ENCODE results near the gene RYR3. TPM values are rescaled to one million over a fixed set of nuclear protein-coding genes. Genes with fewer than 3 reads are reported as not detected.

Gene RYR3
- 1 to 10 TPM in 3 of 4 donors, under 1 TPM in 1; 0.18 to 3.3 (median 2.3) TPM for total RNA-seq

DNA sequence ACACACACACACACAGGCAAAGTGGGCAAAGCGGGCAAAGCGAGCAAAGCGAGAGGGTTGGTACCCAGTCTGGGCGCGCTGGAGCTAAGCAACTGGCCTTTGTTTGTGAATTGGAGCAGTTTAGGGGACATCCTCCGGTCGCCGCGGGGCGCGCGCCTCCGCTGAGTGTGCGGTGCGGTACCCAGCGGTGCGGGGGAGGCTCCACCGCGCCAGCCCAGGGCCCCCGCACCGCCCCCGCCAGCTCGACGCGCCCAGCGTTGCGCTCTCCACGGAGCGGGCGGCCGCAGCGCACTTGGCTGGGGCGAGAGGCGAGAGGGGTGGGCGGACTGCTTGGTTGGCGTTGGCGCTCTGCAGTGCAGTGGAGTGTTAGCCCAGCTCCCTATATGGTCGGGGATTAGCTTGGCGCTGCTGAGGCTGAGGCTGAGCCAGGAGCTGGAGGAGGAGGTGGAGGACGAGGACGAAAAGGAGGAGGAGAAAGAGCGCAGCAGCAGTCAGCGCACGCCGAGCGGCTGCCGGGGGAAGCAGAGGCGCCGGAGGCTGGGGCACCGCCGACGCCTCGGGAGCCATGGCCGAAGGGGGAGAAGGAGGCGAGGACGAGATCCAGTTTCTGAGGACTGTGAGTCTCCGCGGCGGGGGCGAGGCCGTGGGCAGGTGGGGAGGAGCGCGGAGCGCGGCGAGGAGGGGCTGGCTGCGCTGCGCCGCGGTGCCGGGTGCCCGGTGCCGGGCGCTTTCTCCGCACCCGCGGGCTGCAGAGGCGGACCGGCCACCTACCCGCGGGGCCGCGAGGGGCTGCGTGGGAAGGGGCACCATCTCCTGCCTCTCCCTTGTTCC lies at the start of gene RYR3:
TSS of gene RYR3 (plus strand) at position 487 of the 831 bp plus-strand sequence. CDS start at position 566, 79 bp downstream.
- peak within 1 kb of the TSS in 2 of 4 donors; percentile 16 to 45 for H3K4me3 ChIP-seq
- H3K27ac ChIP-seq: peak within 1 kb of the TSS in 1 of 4 donors; percentile 52

DNA sequence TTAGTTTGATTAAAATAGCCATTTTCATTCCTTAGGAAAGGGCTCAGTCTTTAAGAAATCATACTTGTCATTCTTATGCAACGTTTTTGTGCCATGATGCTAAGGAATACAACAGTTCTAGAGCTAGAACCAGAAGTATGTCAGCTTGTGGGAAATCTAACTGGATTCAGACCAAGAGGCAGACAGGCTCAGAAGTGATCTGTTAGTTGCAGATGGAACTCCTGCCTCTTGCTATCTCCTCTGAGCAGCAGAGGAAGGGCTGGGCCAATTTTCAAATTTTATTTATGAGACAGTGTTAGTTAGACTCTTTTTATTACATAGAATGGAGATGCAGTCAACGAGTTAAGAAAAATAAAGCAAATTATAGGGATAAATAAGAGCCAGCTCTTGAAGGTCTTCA lies 48.5 kb upstream of the RYR3 start:
- no peak overlapping the region for H3K27ac ChIP-seq
- H3K9me3 ChIP-seq: no peaks in the 10 kb centered on the region
- H3K4me3 ChIP-seq: no peak overlapping the region
- H3K27me3 ChIP-seq: no peaks in the 10 kb centered on the region
- no peak for DNase-seq
- no peak for TF ChIP-seq POLR2A (IDR thresholded peaks at IDR 0.05)
- TF ChIP-seq, protein P1, sequence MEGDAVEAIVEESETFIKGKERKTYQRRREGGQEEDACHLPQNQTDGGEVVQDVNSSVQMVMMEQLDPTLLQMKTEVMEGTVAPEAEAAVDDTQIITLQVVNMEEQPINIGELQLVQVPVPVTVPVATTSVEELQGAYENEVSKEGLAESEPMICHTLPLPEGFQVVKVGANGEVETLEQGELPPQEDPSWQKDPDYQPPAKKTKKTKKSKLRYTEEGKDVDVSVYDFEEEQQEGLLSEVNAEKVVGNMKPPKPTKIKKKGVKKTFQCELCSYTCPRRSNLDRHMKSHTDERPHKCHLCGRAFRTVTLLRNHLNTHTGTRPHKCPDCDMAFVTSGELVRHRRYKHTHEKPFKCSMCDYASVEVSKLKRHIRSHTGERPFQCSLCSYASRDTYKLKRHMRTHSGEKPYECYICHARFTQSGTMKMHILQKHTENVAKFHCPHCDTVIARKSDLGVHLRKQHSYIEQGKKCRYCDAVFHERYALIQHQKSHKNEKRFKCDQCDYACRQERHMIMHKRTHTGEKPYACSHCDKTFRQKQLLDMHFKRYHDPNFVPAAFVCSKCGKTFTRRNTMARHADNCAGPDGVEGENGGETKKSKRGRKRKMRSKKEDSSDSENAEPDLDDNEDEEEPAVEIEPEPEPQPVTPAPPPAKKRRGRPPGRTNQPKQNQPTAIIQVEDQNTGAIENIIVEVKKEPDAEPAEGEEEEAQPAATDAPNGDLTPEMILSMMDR (IDR thresholded peaks at IDR 0.05): no peak
- no peaks in the 10 kb centered on the region for H3K36me3 ChIP-seq
- no peaks in the 10 kb centered on the region for H3K4me1 ChIP-seq

More for the DNA sequence above, at the start of gene RYR3:
- no peak for DNase-seq
- Histone ChIP-seq H3K4me1 (no peaks in the 10 kb centered on the region), H3K9me3 (no peaks in the 10 kb centered on the region), H3K27me3 (no peaks in the 10 kb centered on the region), H3K36me3 (no peaks in the 10 kb centered on the region)
- no peak for TF ChIP-seq POLR2A (IDR thresholded peaks at IDR 0.05)
- TF ChIP-seq, protein P1 (IDR thresholded peaks at IDR 0.05): no peak

DNA sequence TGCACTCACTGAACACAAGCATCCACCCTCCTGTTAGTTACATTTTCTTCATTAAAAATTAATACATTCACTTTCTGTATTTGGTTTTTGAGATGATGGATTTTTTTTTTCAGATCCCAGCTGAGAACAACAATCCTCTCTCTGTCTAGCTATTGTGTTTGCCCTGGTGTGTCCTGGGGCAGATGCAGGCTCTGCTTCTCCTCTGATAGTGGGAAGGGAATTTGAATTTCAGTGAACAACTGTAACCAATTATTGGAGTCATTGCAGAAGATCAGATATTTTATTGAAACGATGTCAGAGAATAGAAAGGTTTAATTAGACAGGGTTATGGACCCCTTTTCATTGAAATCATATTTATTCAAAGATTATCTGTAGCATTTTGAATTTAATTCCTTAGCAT lies 33.1 kb upstream of the RYR3 start:
- Histone ChIP-seq H3K4me3 (no peak overlapping the region), H3K27me3 (no peaks in the 10 kb centered on the region), H3K27ac (no peak overlapping the region), H3K4me1 (no peaks in the 10 kb centered on the region), H3K36me3 (no peaks in the 10 kb centered on the region), H3K9me3 (peaks cover 0 to 4% (median 0%) of the 10 kb centered on the region in 4 donors)
- TF ChIP-seq POLR2A (IDR thresholded peaks at IDR 0.05): no peak
- TF ChIP-seq, protein P1 (IDR thresholded peaks at IDR 0.05): no peak
- DNase-seq: no peak

DNA sequence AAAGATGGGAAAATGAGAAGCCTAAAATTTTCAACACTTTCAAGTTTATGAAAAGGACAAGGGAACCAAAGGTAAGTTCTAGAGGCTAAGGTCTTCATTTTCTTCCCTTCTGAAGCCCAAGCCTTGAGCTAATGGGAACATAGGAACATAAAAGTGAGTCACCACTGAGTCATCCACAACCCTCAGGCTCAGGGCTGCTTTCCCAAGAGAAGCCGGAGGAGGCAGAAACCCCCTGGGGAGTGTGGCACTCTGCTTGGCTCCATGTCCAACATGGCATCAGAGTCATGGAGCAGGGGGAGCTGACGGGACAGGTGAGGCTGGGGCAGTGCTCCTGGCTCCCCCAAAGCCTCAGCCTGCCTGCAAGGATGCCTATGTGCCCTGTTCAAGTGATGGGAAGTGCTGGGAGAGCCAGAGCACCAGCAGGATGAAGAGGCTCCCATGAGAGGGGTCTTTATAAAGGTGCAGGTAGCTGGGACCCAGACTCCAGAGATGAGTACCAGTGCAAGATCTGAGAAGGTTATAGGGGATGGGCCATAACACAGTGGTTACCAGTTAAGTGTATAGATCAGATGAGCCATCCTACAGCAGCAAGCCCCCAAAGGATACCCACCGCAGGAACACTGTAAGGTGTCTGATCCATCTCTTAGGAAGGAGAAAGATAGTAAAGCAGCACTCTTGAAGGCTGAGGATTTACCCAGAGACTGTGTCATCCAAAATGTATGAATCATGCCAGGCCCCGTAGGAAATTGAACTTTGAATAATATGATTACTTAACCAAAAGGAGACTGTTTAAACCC lies 31.8 kb upstream of the RYR3 start:
- no peaks in the 10 kb centered on the region for H3K27me3 ChIP-seq
- H3K27ac ChIP-seq: no peak overlapping the region
- no peak for TF ChIP-seq POLR2A (IDR thresholded peaks at IDR 0.05)
- TF ChIP-seq, protein P1 (IDR thresholded peaks at IDR 0.05): no peak
- H3K9me3 ChIP-seq: no peaks in the 10 kb centered on the region
- no peak overlapping the region for H3K4me3 ChIP-seq
- DNase-seq: no peak
- no peaks in the 10 kb centered on the region for H3K4me1 ChIP-seq
- H3K36me3 ChIP-seq: no peaks in the 10 kb centered on the region

DNA sequence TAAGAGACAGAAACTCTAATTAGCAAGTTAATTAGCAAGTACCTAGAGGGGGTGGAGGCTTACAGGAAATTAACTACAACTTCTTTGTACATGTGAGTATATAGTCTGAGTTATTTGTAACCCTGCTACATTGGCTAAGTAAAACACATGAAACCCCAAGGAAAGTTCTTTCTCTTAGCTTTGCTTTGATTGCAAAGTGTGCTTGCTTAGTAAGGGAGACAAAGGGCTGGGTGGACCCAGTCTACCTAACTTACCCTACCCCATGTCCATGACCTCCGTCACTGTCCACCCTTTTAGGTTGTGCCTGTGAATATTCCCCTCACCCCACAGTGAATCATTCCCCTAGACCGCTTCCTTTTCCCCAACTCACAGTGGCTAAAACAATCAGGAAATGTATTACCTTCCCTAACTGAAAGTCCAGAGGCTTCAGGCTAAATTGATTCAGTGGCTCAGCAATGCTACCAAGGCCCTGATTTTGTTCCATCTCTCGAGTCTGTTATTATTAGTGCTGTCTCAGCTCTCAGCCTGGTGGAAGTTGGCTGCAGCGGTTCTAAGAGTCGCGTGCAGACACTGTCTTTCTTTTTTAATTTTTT lies 31.1 kb upstream of the RYR3 start:
- no peak overlapping the region for H3K4me3 ChIP-seq
- H3K36me3 ChIP-seq: no peaks in the 10 kb centered on the region
- no peak overlapping the region for H3K27ac ChIP-seq
- no peaks in the 10 kb centered on the region for H3K4me1 ChIP-seq
- H3K9me3 ChIP-seq: no peaks in the 10 kb centered on the region
- DNase-seq: no peak
- H3K27me3 ChIP-seq: no peaks in the 10 kb centered on the region
- TF ChIP-seq, protein P1 (IDR thresholded peaks at IDR 0.05): no peak
- no peak for TF ChIP-seq POLR2A (IDR thresholded peaks at IDR 0.05)
